ENCODE data around the gene ECM1.

ECM1 gene

DNA sequence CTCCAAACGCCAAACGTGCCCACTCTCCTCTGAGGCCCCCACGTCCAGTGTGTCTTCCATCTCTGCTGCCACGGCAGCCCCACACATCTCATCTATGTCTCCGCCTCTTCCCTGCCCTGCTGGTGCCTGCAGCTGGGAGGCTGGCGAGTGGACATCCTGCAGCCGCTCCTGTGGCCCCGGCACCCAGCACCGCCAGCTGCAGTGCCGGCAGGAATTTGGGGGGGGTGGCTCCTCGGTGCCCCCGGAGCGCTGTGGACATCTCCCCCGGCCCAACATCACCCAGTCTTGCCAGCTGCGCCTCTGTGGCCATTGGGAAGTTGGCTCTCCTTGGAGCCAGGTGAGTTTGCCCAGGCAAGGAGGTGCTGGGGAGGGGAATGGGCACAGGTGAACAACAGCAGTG, 49.9 kb downstream of the ECM1 start:
- TF ChIP-seq EP300 (IDR thresholded peaks at IDR 0.05; ENCODE audit: borderline replicate concordance) (no peak), EGR1 (IDR thresholded peaks at IDR 0.05) (no peak), CEBPB (IDR thresholded peaks at IDR 0.05) (no peak), REST (IDR thresholded peaks at IDR 0.05; ENCODE audit: low read depth) (no peak), RAD21 (IDR thresholded peaks at IDR 0.05; ENCODE audit: low read depth) (no peak), FOXM1 (IDR thresholded peaks at IDR 0.05; ENCODE audit: borderline replicate concordance, low read depth) (no peak), CREB1 (IDR thresholded peaks at IDR 0.05; ENCODE audit: low read depth) (no peak)
- TF ChIP-seq, protein P1, sequence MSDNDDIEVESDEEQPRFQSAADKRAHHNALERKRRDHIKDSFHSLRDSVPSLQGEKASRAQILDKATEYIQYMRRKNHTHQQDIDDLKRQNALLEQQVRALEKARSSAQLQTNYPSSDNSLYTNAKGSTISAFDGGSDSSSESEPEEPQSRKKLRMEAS (IDR thresholded peaks at IDR 0.05) = no peak

GRCh38 chr1:150558303-150558704, 50.4 kb downstream of the ECM1 start:
- TF ChIP-seq NFIC (IDR thresholded peaks at IDR 0.05) (no peak), TEAD4 (IDR thresholded peaks at IDR 0.05) (no peak), REST (IDR thresholded peaks at IDR 0.05; ENCODE audit: low read depth) (no peak), EP300 (IDR thresholded peaks at IDR 0.05; ENCODE audit: borderline replicate concordance) (no peak), EGR1 (IDR thresholded peaks at IDR 0.05) (no peak), TCF12 (IDR thresholded peaks at IDR 0.05; ENCODE audit: low read depth) (no peak), TAF1 (IDR thresholded peaks at IDR 0.05; ENCODE audit: low read depth) (no peak), CEBPB (IDR thresholded peaks at IDR 0.05) (no peak), FOXM1 (IDR thresholded peaks at IDR 0.05; ENCODE audit: borderline replicate concordance, low read depth) (no peak), CREB1 (IDR thresholded peaks at IDR 0.05; ENCODE audit: low read depth) (no peak), ZBTB7A (IDR thresholded peaks at IDR 0.05; ENCODE audit: low read depth) (no peak), YY1 (IDR thresholded peaks at IDR 0.05; ENCODE audit: low read depth) (no peak), RAD21 (IDR thresholded peaks at IDR 0.05; ENCODE audit: low read depth) (no peak)
- TF ChIP-seq, protein P2, sequence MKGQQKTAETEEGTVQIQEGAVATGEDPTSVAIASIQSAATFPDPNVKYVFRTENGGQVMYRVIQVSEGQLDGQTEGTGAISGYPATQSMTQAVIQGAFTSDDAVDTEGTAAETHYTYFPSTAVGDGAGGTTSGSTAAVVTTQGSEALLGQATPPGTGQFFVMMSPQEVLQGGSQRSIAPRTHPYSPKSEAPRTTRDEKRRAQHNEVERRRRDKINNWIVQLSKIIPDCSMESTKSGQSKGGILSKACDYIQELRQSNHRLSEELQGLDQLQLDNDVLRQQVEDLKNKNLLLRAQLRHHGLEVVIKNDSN (IDR thresholded peaks at IDR 0.05) = no peak

GRCh38 chr1:150558761-150559655, 51.1 kb downstream of the ECM1 start:
- TF ChIP-seq, protein P1 (IDR thresholded peaks at IDR 0.05) = no peak
- TF ChIP-seq EP300 (IDR thresholded peaks at IDR 0.05; ENCODE audit: borderline replicate concordance) = no peak
- no peak for TF ChIP-seq CREB1 (IDR thresholded peaks at IDR 0.05; ENCODE audit: low read depth)
- TF ChIP-seq, protein P2 (IDR thresholded peaks at IDR 0.05) = no peak
- no peak for TF ChIP-seq ZBTB7A (IDR thresholded peaks at IDR 0.05; ENCODE audit: low read depth)
- TF ChIP-seq NFIC (IDR thresholded peaks at IDR 0.05) = no peak
- TF ChIP-seq TCF12 (IDR thresholded peaks at IDR 0.05; ENCODE audit: low read depth) = no peak
- TF ChIP-seq EGR1 (IDR thresholded peaks at IDR 0.05) = no peak
- no peak for TF ChIP-seq CEBPB (IDR thresholded peaks at IDR 0.05)
- TF ChIP-seq TAF1 (IDR thresholded peaks at IDR 0.05; ENCODE audit: low read depth) = no peak
- TF ChIP-seq RAD21 (IDR thresholded peaks at IDR 0.05; ENCODE audit: low read depth) = no peak
- no peak for TF ChIP-seq REST (IDR thresholded peaks at IDR 0.05; ENCODE audit: low read depth)
- TF ChIP-seq FOXM1 (IDR thresholded peaks at IDR 0.05; ENCODE audit: borderline replicate concordance, low read depth) = no peak
- no peak for TF ChIP-seq TEAD4 (IDR thresholded peaks at IDR 0.05)

DNA sequence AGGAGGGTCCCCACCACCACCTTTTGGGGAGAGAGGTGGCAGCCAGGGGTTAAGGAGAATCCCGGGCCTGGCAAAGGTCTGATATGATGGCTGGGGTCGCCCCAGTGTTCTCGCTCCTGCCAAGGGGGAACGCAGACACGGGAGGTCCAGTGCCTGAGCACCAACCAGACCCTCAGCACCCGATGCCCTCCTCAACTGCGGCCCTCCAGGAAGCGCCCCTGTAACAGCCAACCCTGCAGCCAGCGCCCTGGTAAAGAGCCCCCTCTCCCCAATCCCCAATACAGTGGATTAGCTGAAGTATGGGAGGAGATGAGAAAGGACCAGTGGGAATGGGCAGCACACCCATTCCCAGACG, 51.7 kb downstream of the ECM1 start:
- no peak for TF ChIP-seq EP300 (IDR thresholded peaks at IDR 0.05; ENCODE audit: borderline replicate concordance)
- no peak for TF ChIP-seq RAD21 (IDR thresholded peaks at IDR 0.05; ENCODE audit: low read depth)
- TF ChIP-seq, protein P1 (IDR thresholded peaks at IDR 0.05) = no peak
- TF ChIP-seq REST (IDR thresholded peaks at IDR 0.05; ENCODE audit: low read depth) = no peak
- no peak for TF ChIP-seq NFIC (IDR thresholded peaks at IDR 0.05)
- TF ChIP-seq TEAD4 (IDR thresholded peaks at IDR 0.05) = no peak
- TF ChIP-seq, protein P2 (IDR thresholded peaks at IDR 0.05) = no peak
